ENCODE measurements around the gene ME1. TPM values are rescaled to one million over a fixed set of nuclear protein-coding genes. Genes with fewer than 3 reads are reported as not detected.
A peak's percentile ranks its signal among the peaks of the same experiment; 100 is the strongest.

ME1 gene
- total RNA-seq, 3 donors from 2014 or later, result 5.2 to 34.6 (median 7.2) TPM

DNA sequence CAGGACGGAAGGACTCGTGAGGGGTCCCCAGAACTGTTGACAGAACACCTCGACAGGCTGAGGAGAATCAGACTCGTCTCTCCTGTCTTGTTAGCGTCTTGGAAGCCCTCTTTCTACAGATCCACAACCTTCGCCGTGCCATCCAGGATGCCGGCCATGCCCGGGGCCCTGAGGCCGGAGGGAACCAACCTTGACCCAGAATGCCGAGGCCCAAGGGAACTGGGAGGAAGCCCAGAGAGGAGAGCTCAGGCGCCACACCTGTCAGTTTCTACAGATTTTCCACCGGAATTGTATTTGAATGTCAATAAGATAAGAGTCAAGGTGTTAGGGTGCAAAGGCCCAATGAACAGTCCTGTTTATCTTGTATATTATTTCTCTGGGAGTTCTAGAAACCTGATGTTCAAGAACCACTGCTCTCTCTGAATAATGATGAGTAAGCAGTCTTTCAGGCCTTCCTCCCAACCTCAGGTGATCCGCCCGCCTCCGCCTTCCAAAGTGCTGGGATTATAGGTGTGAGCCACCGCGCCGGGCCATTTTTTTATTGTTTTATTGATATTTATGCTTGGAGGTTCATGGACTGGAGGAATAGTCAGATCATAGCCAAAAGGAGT, 799 bp upstream of the ME1 start:
- Histone ChIP-seq H3K27ac (peak overlapping the region; percentile 16 to 36), H3K36me3 (no peaks in the 10 kb centered on the region), H3K9me3 (no peaks in the 10 kb centered on the region), H3K4me3 (peak overlapping the region; percentile 55 to 65 (median 61)), H3K27me3 (no peaks in the 10 kb centered on the region), H3K4me1 (no peaks in the 10 kb centered on the region)
- TF ChIP-seq POLR2AphosphoS5 (IDR thresholded peaks at IDR 0.05) (no peak), POLR2A (IDR thresholded peaks at IDR 0.05) (no peak)
- TF ChIP-seq, protein P1, sequence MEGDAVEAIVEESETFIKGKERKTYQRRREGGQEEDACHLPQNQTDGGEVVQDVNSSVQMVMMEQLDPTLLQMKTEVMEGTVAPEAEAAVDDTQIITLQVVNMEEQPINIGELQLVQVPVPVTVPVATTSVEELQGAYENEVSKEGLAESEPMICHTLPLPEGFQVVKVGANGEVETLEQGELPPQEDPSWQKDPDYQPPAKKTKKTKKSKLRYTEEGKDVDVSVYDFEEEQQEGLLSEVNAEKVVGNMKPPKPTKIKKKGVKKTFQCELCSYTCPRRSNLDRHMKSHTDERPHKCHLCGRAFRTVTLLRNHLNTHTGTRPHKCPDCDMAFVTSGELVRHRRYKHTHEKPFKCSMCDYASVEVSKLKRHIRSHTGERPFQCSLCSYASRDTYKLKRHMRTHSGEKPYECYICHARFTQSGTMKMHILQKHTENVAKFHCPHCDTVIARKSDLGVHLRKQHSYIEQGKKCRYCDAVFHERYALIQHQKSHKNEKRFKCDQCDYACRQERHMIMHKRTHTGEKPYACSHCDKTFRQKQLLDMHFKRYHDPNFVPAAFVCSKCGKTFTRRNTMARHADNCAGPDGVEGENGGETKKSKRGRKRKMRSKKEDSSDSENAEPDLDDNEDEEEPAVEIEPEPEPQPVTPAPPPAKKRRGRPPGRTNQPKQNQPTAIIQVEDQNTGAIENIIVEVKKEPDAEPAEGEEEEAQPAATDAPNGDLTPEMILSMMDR (IDR thresholded peaks at IDR 0.05), result no peak
- intact Hi-C loops (cut with DNase I; ENCODE audit: low total_unique reads), result no loop called here
- no peak for DNase-seq (ENCODE audit: low spot score in 2 of 2)

DNA sequence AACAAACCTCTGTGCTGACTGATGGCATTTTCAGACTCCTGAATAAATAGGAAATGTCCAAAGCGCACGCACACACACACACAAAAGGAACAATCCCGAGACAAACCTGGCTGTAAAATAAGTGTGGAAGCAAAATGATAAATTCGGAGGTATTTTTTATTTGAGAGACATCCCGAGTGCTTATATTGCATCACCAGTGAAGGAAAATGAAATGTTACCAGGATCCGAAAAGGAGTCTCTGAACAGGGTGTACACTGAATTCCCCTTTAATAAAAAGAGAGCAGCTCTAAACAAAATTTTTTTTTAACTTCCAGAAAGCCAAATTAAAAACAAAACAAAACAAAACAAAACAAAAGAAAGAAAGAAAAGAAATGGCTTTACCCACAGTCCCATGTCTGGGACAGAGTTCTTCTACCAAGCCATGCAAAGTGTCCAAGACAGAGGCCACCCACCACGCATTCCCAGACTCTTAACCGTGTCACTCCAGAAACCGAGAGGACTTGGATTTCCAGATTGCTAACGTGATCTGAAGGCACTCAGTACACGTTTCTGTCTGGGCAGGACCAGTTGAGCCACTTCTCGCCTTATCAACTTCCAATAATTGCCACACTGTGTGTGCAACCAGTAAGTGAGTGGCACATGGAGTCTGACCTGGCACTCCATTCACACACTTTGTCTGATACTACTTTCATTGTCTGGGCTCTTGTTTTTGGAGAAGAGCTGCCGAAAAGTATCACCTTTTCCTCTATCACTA, 817 bp downstream of the ME1 start:
- no peak for DNase-seq (ENCODE audit: low spot score in 2 of 2)
- intact Hi-C loops (cut with DNase I; ENCODE audit: low total_unique reads), result no loop called here

DNA sequence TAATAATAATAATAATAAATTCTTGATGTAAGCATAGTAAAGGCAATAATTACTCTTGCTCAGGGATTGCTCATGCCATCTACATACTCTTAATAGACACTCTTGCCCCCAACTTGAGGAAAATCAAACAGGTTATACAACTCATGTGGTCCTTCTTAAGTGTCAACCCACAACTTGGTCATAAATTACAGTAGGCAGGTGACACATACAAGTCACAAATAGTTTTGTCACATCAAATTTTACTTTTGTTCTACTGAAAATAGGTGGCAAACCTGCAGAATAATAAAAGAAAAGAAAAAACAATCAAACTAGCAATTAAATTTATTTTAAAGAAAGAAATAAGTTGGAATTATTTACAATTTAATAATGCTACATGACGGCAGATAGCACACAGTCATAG, 1.6 kb downstream of the ME1 start:
- no peaks in the 10 kb centered on the region for H3K4me1 ChIP-seq
- no peak for DNase-seq (ENCODE audit: low spot score in 2 of 2)
- no peak overlapping the region for H3K4me3 ChIP-seq
- no peak for TF ChIP-seq POLR2A (IDR thresholded peaks at IDR 0.05)
- TF ChIP-seq, protein P1 (IDR thresholded peaks at IDR 0.05), result no peak
- no peak for TF ChIP-seq POLR2AphosphoS5 (IDR thresholded peaks at IDR 0.05)
- no peaks in the 10 kb centered on the region for H3K27me3 ChIP-seq
- peaks cover 0 to 10% of the 10 kb centered on the region in 2 donors for H3K9me3 ChIP-seq
- no peak overlapping the region for H3K27ac ChIP-seq
- no peaks in the 10 kb centered on the region for H3K36me3 ChIP-seq
- intact Hi-C loops (cut with DNase I; ENCODE audit: low total_unique reads), result no loop called here

More for the DNA sequence above, 817 bp downstream of the ME1 start:
- no peaks in the 10 kb centered on the region for H3K36me3 ChIP-seq
- H3K4me3 ChIP-seq, result peak overlapping the region; percentile 55 to 65 (median 61)
- peak overlapping the region in 1 of 2 donors; percentile 36 for H3K27ac ChIP-seq
- peaks cover 0 to 2% of the 10 kb centered on the region in 2 donors for H3K9me3 ChIP-seq
- no peak for TF ChIP-seq POLR2A (IDR thresholded peaks at IDR 0.05)
- TF ChIP-seq, protein P1 (IDR thresholded peaks at IDR 0.05), result no peak
- no peak for TF ChIP-seq POLR2AphosphoS5 (IDR thresholded peaks at IDR 0.05)
- no peaks in the 10 kb centered on the region for H3K27me3 ChIP-seq
- H3K4me1 ChIP-seq, result no peaks in the 10 kb centered on the region

DNA sequence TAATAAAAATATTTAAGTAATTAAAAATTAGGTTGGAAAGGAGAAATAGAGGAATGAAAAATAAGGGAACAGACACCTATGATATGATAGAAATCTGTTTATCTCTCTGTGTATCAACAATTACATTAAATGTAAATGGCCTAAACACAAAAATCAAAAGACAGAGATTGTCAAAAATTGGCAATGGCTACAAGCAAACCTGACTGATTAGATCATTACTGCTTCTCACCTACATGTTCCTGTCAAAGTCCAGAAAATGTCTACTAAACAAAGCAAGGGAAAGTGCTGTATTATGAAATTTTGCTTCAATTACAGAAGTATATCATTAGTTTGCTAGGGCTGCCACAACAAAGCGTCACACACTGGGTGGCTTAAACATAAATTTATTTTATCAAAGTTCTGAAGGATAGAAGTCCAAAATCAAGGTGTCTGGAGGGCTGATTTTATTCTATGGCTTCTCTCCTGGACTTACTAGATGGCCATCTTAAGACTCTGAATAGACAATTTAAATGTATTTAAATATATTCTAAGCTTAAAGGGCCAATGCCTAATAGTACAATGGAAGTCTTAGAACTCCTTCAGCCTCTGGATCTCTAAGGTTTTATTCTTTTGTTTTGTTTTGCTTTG, 6.3 kb downstream of the ME1 start:
- Histone ChIP-seq H3K4me1 (no peaks in the 10 kb centered on the region), H3K4me3 (no peak overlapping the region), H3K27ac (no peak overlapping the region), H3K27me3 (no peaks in the 10 kb centered on the region), H3K36me3 (no peaks in the 10 kb centered on the region), H3K9me3 (peaks cover 0 to 11% of the 10 kb centered on the region in 2 donors)
- intact Hi-C loops (cut with DNase I; ENCODE audit: low total_unique reads), result no loop called here
- TF ChIP-seq, protein P1 (IDR thresholded peaks at IDR 0.05), result no peak
- TF ChIP-seq POLR2AphosphoS5 (IDR thresholded peaks at IDR 0.05) (no peak), POLR2A (IDR thresholded peaks at IDR 0.05) (no peak)
- DNase-seq (ENCODE audit: low spot score in 2 of 2), result no peak

Measured in breast epithelium (tissue), 4 donors.